ENCODE data around the gene SAPCD2. TPM values are rescaled to one million over a fixed set of nuclear protein-coding genes. Genes with fewer than 3 reads are reported as not detected.
A peak's percentile ranks its signal among the peaks of the same experiment; 100 is the strongest.

Gene SAPCD2
- total RNA-seq, 2 experiments from 2014 or later, result 13.5 to 13.7 TPM

GRCh38 chr9:137027369-137028262 is 42.7 kb downstream of the SAPCD2 start, which contains the start of gene ABCA2:
TSS of gene ABCA2 (minus strand) at chr9:137028237. CDS start at chr9:137028140, 97 bp downstream.
- H3K9me3 Mint-ChIP-seq, result no peaks in the 10 kb centered on the region

GRCh38 chr9:137026828-137027227 is 43.5 kb downstream of the SAPCD2 start:
- CTCF ChIA-PET, result interaction anchor here (0.6 to 8.3 kb wide), 10 partner anchors 9 to 185 kb away, joined by 3 to 109 read pairs (median 5); partner anchors contain the start of genes AJM1, NPDC1, PAXX and SAPCD2
- Mint-ChIP-seq H3K36me3 (ENCODE audit: low read depth) (no peaks in the 10 kb centered on the region), H3K4me3 (peak overlapping the region; percentile 72), H3K4me1 (ENCODE audit: low read depth) (peaks cover 32% of the 10 kb centered on the region), H3K9me3 (no peaks in the 10 kb centered on the region), H3K27ac (no peak overlapping the region), H3K27me3 (no peaks in the 10 kb centered on the region)
- intact Hi-C loops (cut with micrococcal nuclease), result no loop called here
- ATAC-seq, result no peak
- no peak for DNase-seq
- no peak for TF ChIP-seq CTCF (IDR thresholded peaks at IDR 0.05)
- POLR2A ChIA-PET, result interaction anchor here (0.6 to 2.3 kb wide), 5 partner anchors 9 to 236 kb away, joined by 3 to 9 read pairs (median 3); partner anchors contain the start of genes ENTPD2 and TMEM141

More at GRCh38 chr9:137027369-137028262, 42.7 kb downstream of the SAPCD2 start, which contains the start of gene ABCA2:
- CTCF ChIA-PET, result interaction anchor here (0.6 to 8.3 kb wide), 15 partner anchors 8 to 186 kb away, joined by 3 to 109 read pairs (median 13); partner anchors contain the start of genes AJM1, CLIC3, MAN1B1 and NPDC1
- ATAC-seq (no peak), DNase-seq (no peak)
- Mint-ChIP-seq H3K27ac (peak within 1 kb of the TSS; percentile 25), H3K4me1 (ENCODE audit: low read depth) (peaks cover 39% of the 10 kb centered on the region), H3K4me3 (peak within 1 kb of the TSS; percentile 72), H3K36me3 (ENCODE audit: low read depth) (no peaks in the 10 kb centered on the region), H3K27me3 (no peaks in the 10 kb centered on the region)
- no peak for TF ChIP-seq CTCF (IDR thresholded peaks at IDR 0.05)
- intact Hi-C loops (cut with micrococcal nuclease), result no loop called here
- POLR2A ChIA-PET, result interaction anchor here (0.6 to 2.3 kb wide), 5 partner anchors 8 to 237 kb away, joined by 3 to 9 read pairs (median 3); partner anchors contain the start of genes ENTPD2 and TMEM141

GRCh38 chr9:137026384-137026783 is 44.0 kb downstream of the SAPCD2 start:
- Mint-ChIP-seq H3K27me3 (no peaks in the 10 kb centered on the region), H3K27ac (no peak overlapping the region), H3K36me3 (ENCODE audit: low read depth) (no peaks in the 10 kb centered on the region), H3K9me3 (no peaks in the 10 kb centered on the region), H3K4me3 (no peak overlapping the region), H3K4me1 (ENCODE audit: low read depth) (peaks cover 30% of the 10 kb centered on the region)
- intact Hi-C loops (cut with micrococcal nuclease), result no loop called here
- ChIA-PET POLR2A (interaction anchor here (0.6 to 2.3 kb wide), 5 partner anchors 8 to 27 kb away, joined by 3 to 9 read pairs (median 3); partner anchors contain the start of gene ENTPD2), CTCF (interaction anchor here (0.7 to 8.3 kb wide), 6 partner anchors 9 to 78 kb away, joined by 3 to 109 read pairs (median 21); partner anchors contain the start of genes NPDC1 and SAPCD2)
- ATAC-seq, result no peak
- TF ChIP-seq CTCF (IDR thresholded peaks at IDR 0.05), result no peak
- DNase-seq, result no peak

GRCh38 chr9:137025517-137025966 is 44.8 kb downstream of the SAPCD2 start:
- ChIA-PET CTCF (interaction anchor here (0.7 to 8.3 kb wide), 3 partner anchors 10 to 42 kb away, joined by 3 to 109 read pairs (median 42); partner anchors contain the start of genes PAXX and SAPCD2), POLR2A (interaction anchor here (0.5 to 2.3 kb wide), 4 partner anchors 8 to 205 kb away, joined by 3 to 9 read pairs (median 4); no protein-coding TSS in a partner anchor)
- intact Hi-C loops (cut with micrococcal nuclease), result no loop called here
- TF ChIP-seq CTCF (IDR thresholded peaks at IDR 0.05), result no peak
- Mint-ChIP-seq H3K36me3 (ENCODE audit: low read depth) (no peaks in the 10 kb centered on the region), H3K27me3 (no peaks in the 10 kb centered on the region), H3K27ac (no peak overlapping the region), H3K4me3 (no peak overlapping the region), H3K4me1 (ENCODE audit: low read depth) (peaks cover 24% of the 10 kb centered on the region), H3K9me3 (no peaks in the 10 kb centered on the region)
- DNase-seq (no peak), ATAC-seq (no peak)
